HT-29 (cell line): Measurements from ENCODE around the gene IQCK. TPM values are rescaled to one million over a fixed set of nuclear protein-coding genes. Genes with fewer than 3 reads are reported as not detected.

Source experiments
- DNase-seq: peaks from one replicate; pipeline ENCODE4 v3.0.0-alpha.2; 2015; ENCODE audit warnings: low spot score
- total RNA-seq: library from RNA; depleted of rRNA; stranded (reverse); fragments of >200 nt; shearing (Covaris generic); gene quantifications from 2 replicates; pipeline ENCODE4 v1.2.3, GENCODE V29; 2014

The IQCK gene
- total RNA-seq, 1 experiment from 2014 or later: 5.7 TPM

DNA sequence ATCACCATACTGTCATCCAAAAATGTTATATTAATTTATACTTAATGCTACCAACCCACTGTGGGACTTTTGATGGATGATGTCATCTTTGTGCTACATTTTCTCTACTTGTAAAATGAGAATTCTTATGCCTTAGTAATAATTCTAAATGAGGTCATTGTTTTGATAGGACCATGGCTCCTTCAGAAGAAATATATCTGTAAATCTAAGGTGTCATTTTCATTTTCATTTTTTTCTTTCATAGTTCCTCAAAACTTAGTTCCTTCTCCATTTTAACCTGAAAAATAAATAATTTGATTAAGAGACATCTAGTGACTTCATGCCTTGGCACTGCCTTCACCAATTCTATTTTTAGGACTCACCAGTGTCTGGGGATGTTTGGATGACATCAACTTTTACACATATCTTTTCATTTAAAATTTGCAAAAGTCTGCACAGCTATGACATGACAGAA lies 117.9 kb downstream of the IQCK start:
- no peak for DNase-seq

DNA sequence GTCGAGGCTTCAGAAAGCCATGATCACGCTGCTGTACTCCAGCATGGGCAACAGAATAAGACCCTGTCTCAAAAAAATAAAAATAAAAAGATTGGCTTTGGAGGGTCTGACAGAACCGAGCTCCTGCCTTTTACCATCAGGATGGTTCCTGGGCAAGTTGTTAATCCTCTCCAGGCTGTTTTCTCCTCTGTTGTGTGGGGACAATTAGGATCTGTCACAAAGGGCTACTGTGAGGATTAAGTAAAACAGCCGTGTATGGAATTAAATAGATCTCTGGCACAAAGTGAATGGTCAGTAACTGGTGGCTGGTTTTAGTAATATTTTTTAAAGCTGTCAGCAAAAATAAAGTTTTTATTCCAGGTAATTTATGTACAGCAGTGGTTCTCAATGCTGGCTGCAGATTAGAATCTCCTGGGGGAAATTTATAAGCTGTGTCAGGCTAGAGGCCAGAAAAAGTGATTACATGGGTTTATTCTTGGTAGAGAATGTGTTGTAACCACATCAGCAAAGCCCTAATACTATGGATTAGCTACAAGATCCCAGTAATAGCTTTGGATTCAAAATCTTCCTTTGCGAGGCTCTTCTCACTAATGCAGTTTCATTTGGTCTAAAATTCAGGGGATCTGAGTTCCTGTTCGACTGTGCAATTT lies 119.4 kb downstream of the IQCK start:
- no peak for DNase-seq

DNA sequence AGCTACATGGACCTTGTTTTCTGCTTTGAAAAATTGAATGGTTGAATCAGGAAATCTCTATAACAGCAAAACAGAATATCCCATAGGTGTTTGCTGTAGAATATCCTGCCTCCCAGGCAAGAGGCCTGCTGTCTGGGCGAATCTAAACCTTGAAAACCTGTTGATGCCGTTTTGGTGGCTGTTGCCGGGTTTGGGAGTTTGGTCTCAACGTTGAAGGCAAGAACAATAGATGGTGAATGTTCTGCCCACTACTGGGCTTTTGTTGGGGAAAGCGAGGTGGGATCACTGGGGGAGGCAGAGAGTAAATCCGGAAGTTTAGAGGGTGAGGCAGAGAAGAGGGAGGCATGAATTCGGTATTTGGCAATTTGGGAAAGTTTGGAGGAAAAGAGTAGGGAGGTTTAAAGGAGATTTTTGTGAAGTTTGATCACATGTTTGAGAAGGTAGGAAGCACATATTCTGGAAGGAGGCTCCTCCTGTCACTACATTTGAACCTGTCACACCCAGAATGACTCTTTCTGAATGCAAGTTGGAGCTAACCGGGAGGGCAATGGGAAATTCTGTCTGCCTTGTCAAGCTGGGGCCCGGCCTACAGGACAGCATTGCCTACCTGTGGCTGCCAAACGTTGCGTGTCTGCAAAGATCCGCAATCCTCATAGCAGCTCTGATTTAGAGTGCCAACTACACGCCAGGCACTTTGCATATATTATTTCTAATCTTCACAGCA lies 120.1 kb downstream of the IQCK start:
- no peak for DNase-seq

DNA sequence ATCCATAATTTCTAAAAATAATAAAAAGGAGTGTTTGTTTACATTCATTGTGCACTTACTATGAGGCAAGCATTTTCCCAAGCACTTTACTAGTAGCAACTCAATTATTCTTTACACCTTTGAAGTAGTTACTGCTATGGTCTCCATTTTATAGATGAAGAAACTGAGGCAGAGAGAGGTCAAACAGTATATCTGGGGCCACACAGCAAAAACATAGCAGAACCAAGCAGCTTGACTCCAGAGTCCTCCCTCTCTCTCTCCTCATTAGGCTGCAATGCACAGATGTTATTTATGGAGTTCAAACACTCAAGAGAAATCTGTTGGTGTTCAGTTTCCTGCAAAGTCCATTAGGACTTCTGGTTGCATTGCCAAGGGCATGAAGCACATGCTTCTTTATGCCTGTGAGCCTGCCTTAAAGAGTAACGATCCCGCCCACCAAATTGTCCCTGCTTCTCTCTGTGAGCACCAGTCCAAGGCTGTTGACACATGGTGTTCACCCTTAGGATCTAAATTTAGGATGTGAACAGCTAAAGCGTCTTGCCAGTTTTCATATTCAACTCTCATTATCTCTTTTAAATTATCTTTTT lies 122.5 kb downstream of the IQCK start:
- DNase-seq: no peak

DNA sequence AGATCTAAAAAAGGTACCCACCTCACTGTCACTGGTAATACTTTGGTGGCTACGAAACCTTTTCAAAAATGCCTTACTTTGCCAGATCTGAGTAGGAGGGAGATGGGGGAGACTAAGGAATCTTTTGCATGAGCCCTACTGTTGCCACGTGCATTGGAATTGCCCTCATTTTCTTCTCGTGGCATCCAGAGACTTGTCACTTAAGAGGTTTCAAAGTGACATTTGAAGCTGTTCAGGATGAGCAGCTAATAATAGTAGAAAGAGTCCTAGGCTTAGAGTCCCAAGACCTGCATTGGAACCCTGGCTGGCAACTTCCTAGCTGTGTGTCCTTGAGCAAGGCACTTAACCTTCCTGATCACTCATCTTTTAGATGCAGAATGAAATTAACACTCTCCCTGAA lies 123.1 kb downstream of the IQCK start:
- no peak for DNase-seq

DNA sequence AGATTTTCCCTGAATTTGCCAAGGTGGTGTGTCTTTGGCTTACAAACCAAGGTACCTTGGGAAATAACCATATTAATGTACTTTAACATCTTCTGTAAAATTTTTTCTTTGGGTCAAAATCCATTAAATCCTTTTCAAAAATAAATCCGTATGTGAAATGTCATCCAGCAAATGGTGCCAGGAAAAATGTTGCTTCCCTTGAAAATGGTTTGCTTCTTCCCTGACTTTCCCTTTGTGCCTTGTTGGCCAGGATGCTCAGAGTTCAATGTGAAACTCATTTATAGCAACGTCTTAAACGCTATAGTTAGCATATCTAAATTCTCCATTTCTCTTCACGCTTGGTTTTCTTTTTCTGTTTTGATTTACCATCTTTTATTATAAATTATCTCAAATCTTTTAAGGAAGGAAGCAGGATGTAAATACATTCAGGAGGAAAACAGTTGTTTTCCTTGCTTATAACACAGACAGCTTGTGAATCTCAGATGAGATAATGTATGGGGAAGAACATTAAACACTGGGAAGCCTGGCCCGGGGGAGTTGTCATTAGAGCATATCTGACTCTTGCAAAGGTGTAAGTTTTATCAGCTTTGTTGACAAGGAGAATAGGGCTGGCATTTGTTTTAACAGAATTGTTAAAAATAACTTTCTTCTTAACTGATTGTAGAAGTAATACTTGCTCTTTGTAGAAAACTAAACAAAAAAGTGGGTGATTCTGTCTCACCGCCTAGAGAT lies 124.5 kb downstream of the IQCK start:
- DNase-seq: no peak

DNA sequence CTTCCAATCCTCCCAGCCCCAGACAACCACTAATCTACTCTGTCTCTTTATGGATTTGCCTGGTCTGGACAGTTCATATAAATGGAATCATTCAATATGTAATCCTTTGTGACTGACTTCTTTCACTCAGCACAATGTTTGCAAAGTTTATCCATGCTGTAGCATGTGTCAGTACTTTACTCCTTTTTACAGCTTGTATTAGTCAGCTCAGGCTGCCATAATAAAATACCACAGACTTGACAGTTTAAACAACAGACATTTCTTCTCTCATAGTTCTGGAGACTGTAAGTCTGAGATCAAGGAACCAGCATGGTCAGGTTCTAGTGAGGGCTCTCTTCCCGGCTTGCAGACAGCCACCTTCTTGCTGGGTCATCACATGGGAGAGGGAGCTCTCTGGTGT lies 125.3 kb downstream of the IQCK start:
- DNase-seq: no peak

DNA sequence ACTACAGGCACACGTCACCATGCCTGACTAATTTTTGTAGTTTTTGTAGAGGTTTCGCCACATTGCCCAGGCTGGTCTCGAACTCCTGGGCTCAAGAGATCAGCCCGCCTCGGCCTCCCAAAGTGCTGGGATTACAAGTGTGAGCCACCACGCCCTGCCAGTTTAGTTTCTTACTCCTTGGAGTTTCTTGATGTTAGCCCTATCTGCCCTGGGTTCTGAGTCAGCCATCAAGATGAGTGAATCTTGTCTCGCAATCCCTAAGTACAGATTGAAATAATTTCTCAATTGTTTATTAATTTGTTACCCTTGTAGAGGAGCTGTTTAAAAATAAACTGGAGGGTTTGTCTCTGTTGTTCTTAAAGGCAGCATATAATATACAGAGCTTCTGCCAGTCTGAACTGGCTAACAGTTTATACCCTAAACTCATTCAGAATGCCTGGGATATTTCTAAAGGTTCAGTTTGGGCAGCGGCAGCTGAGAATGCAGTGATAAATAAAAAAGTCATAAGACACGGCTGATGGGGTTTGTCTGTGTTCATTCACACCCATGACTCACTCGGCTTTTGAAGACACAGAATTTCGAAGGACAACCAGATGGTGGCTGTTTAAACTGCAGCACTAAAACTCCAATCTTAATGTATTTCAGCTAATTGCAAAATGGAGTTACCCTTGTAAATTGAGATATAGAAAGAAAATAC lies 127.0 kb downstream of the IQCK start:
- no peak for DNase-seq

DNA sequence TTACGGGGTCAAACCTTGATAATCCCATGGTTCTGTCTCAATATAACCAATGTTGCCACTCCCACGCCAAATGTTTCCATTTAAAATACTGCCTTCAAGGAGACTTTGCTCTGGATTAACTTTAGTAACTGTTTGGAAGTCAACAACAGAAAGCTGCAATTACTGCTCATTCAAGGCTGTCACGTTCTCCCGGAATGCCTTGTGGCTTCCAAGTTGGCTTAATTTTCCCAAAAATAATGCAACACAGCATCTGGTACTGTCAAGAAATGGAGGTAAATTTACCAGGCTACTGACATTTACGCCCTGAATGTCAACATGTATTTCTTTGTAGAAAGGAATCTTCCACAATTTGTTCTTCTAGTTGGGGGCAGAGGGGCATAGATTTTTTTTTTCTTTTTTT lies 128.4 kb downstream of the IQCK start:
- no peak for DNase-seq

DNA sequence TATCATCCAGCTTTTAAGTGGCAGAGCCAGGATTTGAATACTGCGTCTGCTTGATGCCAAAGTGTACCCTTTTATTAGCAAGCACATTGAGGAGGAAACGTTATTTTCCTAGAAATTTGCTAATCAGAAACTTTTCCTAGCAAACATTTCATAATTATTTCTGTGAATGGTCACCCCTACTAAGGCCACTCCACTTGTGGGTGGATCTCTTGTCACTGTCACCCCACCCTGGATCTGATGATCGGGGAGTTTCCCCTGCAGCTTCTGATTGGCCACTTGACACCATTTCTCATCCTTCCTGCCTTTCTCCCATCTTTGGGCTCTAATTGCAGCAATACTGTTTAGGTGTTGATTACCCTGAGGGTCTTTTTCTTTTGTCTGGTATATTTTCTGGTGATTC lies 130.7 kb downstream of the IQCK start:
- DNase-seq: no peak

DNA sequence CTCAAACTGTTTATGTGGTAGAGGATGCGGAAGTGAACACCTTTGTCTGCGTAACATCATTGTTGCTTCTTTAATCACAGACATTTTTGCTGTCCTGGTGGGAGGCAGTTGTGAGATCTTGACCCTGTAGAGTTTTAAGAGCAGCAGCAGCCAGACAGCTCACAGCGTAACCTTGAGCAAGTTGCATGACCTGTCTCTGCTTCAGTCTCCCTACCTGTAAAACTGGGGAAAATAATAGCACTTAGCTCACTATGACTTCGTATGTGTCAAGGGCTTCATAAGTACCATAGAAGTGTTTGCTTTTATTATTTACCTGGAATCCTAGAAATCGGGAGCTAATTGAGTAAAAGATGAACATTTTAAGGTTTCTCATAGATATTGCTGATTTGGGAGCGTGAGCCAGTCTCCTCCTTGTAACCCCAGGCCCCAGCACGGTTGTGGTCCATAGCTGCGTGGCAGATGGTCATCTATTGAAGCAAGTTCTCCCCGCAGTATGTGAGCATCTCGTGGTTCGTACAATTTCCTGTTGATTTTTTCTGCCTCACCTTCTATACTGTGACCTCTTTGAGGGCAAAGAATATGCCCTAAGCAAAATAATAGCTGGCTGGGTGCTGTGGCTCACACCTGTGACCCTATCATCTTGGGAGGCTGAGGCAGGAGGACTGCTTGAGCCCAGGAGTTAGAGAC lies 132.2 kb downstream of the IQCK start:
- no peak for DNase-seq

DNA sequence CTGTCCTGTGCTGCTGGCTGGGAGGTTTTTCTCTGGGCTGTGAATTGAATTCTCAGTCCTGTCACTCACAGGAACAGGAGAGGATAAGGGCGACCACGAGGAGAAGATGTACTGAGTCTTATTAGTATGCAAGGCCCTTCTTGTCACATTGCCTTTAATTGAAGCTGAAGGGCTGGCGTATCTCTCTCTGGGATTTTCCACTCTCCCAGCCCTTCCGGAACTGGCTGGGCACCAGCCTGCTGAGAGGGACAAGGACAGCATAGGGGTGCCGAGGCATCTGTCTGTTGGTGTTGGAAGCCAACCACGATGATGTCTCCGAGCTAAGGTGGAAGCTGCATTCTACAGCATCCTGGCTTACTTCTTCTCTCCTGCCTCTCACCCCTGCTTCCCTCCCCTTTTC lies 133.4 kb downstream of the IQCK start:
- DNase-seq: no peak

DNA sequence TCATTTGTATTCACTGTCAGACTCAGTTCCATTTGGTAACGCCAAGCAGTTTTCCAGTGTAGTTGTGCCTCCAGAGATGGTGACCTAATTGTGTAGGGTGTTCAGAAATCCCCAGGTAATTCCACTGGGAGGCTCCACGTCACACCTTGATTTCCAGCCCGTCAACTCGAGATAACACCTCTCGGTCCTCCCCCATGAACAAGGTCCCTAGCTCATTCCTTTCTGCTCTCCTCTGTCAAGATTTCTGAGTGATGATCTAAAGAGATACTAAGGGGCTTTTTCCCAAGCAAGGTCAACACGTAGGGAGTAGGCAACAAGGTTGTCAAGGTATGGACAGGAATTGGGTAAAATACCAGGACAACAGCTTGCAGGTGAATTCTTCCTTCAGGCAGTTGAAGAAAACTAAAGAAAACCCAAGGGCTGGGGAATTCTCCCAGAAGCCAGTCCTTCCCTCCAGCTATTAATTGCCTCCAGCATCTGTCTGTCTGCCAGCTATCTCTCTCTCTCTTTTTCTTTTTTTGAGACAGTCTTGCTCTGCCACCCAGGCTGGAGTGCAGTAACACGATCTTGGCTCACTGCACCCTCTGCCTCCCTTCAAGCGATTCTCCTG lies 135.2 kb downstream of the IQCK start:
- no peak for DNase-seq

DNA sequence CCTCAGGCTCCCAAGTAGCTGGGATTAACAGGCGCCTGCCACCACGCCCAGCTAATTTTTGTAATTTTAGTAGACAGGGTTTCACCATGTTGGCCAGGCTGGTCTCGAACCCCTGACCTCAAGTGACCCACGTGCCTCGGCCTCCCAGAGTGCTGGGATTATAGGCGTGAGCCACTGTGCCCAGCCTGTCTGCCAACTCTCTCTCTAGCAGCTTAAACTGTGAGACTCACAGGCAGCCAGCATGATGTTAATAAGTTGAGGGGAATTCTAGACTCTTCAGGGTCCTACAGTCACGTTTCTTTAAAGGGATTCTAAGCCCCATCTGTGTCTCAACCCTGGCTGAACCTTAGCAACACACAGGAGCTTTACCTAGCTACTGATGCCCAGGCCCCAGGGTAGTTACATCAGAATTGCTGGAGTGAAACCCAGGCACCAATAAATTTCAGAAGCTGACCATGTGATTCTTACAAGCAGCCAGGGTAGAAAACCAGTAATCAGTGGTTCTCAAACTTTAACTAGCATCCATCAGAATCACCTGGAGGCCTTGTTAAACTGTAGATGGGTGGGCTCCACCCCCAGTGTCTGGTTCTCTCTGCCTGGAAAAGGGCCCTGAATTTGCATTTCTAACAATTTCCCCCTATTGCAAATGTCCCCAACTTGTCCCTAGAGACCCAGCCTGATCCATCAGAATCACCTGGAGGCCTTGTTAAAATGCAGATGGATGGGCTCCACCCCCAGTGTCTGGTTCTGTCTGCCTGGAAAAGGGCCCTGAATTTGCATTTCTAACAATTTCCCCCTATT lies 135.9 kb downstream of the IQCK start:
- no peak for DNase-seq

DNA sequence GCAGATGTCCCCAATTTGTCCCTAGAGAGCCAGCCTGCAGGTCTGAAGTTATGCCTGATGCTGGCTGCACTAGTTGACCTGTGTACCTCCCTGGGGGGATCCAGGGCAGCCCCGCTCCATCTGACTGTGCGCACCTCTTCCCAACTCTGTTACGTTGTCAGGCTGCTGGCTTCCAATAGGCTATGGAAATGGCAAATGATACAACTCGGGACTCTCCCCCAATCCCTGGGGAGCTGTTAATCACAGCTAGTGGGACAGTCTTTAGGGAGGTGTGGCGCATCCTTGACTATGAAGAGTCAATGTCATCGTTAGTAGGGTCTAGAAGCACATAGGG lies 136.4 kb downstream of the IQCK start:
- DNase-seq: no peak

DNA sequence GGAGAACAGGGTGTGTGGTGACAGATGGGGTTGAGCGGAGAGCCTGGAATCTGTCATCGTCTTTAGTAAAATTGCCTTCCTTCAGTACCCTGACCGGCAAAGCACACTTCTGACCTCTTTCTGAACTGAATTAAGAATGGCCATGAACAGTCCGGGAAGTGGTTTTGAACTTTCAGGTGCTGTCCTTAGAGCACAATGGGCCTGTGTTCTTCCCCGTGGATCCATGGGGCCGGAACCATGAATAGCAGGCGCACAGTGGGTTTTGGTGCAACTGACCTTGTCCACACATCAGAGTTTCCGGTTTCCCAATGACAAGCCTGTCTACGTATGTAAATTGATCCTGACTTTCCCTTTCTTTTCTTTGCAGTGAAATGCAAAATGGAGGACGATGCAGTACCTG lies 138.0 kb downstream of the IQCK start:
- no peak for DNase-seq

DNA sequence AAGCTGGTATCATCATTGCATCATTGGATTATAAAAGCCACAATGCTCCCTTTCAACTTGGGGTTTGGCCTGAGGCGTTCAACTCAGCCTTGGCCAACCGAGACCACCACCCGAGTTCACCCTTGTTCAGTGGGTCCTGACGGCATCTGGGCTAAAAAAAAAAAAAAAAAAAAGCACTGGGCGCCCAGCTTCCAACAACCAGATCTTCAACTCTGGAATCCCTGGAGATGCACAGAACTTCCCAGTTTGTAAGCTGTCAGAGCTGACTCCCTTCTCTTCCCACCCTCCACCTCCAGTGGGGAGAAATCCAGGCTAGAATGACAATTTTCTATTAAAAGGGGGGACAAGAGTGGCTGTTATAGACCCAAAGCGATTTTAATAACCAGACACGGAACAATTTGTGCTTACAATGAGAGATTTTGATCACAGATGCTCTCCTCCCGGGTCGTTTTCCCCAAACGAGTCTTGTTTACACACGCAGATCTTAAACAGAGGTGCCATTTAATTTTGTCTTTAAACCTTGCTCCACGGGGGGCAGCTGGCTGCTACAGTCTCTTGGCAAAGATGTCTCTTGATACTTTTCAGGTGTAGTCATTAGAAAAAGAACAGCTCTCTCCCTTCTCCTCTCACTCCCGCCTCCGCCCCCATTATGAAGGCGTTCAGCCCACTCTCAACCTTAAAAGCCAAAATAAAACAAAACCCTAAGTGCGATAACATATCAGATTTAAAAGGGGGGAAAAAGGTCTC lies 139.7 kb downstream of the IQCK start:
- DNase-seq: no peak

DNA sequence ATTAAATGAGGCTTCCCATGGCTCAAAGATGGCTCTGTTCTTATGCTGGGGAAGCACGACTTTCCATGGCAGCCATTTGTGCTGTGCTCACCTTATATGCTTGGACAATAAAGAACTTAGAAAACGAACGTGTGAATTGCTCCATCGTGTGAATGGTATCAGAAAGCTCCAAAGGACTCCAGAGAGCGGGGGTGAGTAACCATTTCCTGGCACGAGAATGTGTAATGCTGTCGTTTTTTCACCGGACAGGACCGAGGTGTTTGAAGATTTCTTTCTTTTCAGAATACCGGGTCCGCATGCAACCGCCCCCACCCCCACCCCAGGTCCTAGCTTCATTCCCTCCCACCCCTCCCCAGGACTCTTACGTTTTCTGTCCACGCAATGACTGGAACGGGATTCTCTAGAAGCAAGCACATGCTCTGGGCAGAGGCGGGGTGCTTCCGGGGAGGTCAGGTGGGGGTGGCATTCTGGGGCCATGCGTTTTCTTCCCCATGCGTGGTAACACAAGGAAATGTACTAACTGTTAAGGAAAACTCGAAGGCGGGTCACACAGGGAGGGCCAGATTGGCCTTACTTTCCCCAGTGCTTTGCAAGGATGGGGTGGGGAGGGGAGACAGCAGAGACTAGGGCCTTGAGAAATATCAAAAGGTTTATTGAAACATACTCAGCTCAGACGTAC lies 140.4 kb downstream of the IQCK start:
- no peak for DNase-seq

DNA sequence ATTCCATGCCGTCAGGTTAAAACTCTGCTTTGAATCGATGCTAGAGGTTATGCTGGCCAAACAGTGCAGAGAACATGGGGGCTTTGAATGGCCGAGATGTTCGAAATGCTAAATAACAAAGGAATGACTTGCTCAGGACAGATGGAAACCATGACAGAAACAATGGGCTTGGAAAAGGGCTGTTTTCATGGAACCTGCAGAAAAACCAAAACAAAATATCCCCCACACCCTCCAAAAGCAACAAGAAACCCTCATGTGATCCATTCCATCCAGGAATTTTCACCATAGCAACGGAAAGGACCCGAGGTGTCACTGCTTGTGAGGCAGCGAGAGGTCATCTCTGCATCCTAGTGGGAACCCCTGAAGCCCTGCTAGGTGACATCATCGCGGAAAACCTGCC lies 141.1 kb downstream of the IQCK start:
- no peak for DNase-seq
